Measurements from ENCODE around the gene LRWD1.
"Not testable (repeated sequence)": the region's sequence is repeated elsewhere in the genome, so short reads cannot be mapped to it uniquely, and the experiment has no call there.

- not testable (repeated sequence) for TF ChIP-seq CTCF, POLR2A (IDR thresholded peaks at IDR 0.05)
Observed at GRCh38 chr7:102494473-102495149, 29.8 kb downstream of the LRWD1 start.

All from heart left ventricle (tissue), 13 donors.